Adrenal gland (tissue), 12 donors: ENCODE measurements around the gene ASAP2. TPM values are rescaled to one million over a fixed set of nuclear protein-coding genes. Genes with fewer than 3 reads are reported as not detected.

Experiments used
- DNase-seq, 7 donors: peaks; one replicate each; pipeline ENCODE4 v3.0.0-alpha.2; 2019 to 2020
- H3K27ac ChIP-seq, 5 donors: fragments of 200-600 bp; sonication (generic) in 4 of 5; 1 replicate in 3 of 5; 2 replicates in 2 of 5; pipeline versions ENCODE4 v1.5.1 to v1.8.0; 2016 to 2020; ENCODE audit warnings: mild to moderate bottlenecking in 1 of 5
- H3K27me3 ChIP-seq: fragments of 200-600 bp; 2 replicates; pipeline ENCODE4 v1.8.0; 2021
- H3K36me3 ChIP-seq, 2 donors: fragments of 200-600 bp; replicated peaks in 1 of 2; 1 replicate in 1 of 2; 2 replicates in 1 of 2; pipeline versions ENCODE4 v1.5.1 to v1.8.0; 2018 to 2022
- H3K4me1 ChIP-seq, 2 donors: fragments of 200-600 bp; replicated peaks in 1 of 2; 1 replicate in 1 of 2; 2 replicates in 1 of 2; pipeline versions ENCODE4 v1.5.1 to v1.8.0; 2018 to 2021
- H3K4me3 ChIP-seq, 4 donors: fragments of 200-600 bp; sonication (generic) in 3 of 4; one replicate each; pipeline ENCODE4 v1.5.1; 2016 to 2018
- H3K9me3 ChIP-seq, 3 donors: fragments of 200-600 bp; sonication (generic) in 1 of 3; replicated peaks in 1 of 3; 1 replicate in 2 of 3; 2 replicates in 1 of 3; pipeline versions ENCODE4 v1.5.1 to v1.8.0; 2016 to 2021
- POLR2A ChIP-seq, 2 donors: fragments of 450-650 bp; IDR thresholded peaks; one replicate each; pipeline ENCODE4 v1.6.1; 2017; ENCODE audit warnings: antibody characterized with exemption in 2 of 2, mild to moderate bottlenecking in 2 of 2, moderate library complexity in 1 of 2
- WGBS, 4 donors: extraction: QIAGEN DNeasy Blood & Tissue Kit in 2 of 4; methylation state at CpG; one replicate each; pipeline versions ENCODE4 v1.1.5 to v1.1.7; 2013 to 2017; 5-methylcytosine and 5-hydroxymethylcytosine counted together
- intact Hi-C, 2 donors: fragments of 100-400 bp; cut with DNase I; formaldehyde crosslinking; loops; one replicate each; pipeline versions ENCODE4 v1.14.1 to v1.15.0; 2022 to 2023
- polyA plus RNA-seq, 3 donors: library from polyadenylated mRNA; stranded (reverse); fragments of 200-250 nt in 2 of 3; fragments of 350-450 nt in 1 of 3; fragmentation: Illumina TruSeq in 1 of 3; extraction: RNeasy Lipid Tissue Mini Kit (QIAGEN cat#74804) in 1 of 3; gene quantifications; one replicate each; pipeline ENCODE4 v1.2.3, GENCODE V29; 2013 to 2014
- total RNA-seq, 9 donors: library from RNA; depleted of rRNA in 4 of 9; stranded (reverse); fragments of >200 nt in 4 of 9; fragments of 120-200 nt in 1 of 9; fragmentation: NEBNext Ultra II Directional in 1 of 9; extraction: Animal tissue kit (Norgen Biotek cat#: 25700) in 1 of 9; gene quantifications; one replicate each; pipeline versions ENCODE4 v1.1.0 to v1.2.4, GENCODE V29; 2013 to 2023
- TF ChIP-seq, protein P1 (sequence below), 6 experiments: fragments of 450-650 bp in 4 of 6; fragments of 200-600 bp in 2 of 6; sonication (generic) in 1 of 6; IDR thresholded peaks; 1 replicate in 5 of 6; 2 replicates in 1 of 6; pipeline versions ENCODE4 v1.5.1 to v1.8.0; 2016 to 2021; ENCODE audit warnings: antibody characterized with exemption in 6 of 6, mild to moderate bottlenecking in 2 of 6, moderate library complexity in 1 of 6
- donor health status: healthy with polysubstance abuse.
- donor health status: Bipolar disorder and iron deficiency.
- donor health status: DM: yes; HTN: yes; CAD: no.
- donor health status: DM: no; HTN: no; CAD: no.
- donor health status: DM: no; HTN: no; CAD: no.
- donor health status: DM: yes; HTN: yes; CAD: no.

The ASAP2 gene
- total and polyA plus RNA-seq, 12 donors = 5.4 to 12.9 (median 7.7) TPM

DNA sequence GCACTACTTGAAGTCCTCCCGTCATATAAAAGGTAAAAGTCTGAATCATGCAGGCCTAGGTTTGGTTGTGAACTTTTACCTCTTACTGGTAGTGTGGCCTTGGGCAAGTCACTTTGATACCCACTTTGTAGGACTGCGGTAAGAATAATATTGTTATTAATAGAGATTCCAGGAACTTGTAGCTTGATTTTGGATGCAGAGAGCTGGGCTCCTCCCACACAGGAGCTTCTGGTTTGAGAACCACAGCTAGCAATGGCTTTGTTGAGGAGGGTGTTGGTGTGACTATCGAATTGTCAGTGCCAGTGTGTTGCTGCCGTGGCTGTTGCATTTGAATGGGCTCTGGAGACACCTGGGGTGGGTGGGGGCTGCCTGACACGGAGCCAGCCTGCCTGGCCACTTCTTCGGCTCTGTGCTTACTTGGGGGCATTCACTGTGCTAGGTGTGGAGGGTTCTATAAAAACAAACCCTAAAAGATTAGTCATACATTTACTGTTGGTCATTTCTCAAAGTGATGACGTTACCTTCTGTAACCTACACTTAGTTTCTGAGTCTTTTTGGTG, 38.5 kb downstream of the ASAP2 start:
- 67 to 83% (median 75%) methylated on average over 7 of the region's 7 CpGs for WGBS, 4 donors
- Histone ChIP-seq H3K4me3 (no peak overlapping the region), H3K9me3 (no peaks in the 10 kb centered on the region), H3K4me1 (peaks cover 5 to 21% of the 10 kb centered on the region in 2 donors), H3K27me3 (no peaks in the 10 kb centered on the region), H3K27ac (no peak overlapping the region), H3K36me3 (no peaks in the 10 kb centered on the region)
- intact Hi-C loops = no loop called here
- TF ChIP-seq POLR2A (IDR thresholded peaks at IDR 0.05) = no peak
- TF ChIP-seq, protein P1, sequence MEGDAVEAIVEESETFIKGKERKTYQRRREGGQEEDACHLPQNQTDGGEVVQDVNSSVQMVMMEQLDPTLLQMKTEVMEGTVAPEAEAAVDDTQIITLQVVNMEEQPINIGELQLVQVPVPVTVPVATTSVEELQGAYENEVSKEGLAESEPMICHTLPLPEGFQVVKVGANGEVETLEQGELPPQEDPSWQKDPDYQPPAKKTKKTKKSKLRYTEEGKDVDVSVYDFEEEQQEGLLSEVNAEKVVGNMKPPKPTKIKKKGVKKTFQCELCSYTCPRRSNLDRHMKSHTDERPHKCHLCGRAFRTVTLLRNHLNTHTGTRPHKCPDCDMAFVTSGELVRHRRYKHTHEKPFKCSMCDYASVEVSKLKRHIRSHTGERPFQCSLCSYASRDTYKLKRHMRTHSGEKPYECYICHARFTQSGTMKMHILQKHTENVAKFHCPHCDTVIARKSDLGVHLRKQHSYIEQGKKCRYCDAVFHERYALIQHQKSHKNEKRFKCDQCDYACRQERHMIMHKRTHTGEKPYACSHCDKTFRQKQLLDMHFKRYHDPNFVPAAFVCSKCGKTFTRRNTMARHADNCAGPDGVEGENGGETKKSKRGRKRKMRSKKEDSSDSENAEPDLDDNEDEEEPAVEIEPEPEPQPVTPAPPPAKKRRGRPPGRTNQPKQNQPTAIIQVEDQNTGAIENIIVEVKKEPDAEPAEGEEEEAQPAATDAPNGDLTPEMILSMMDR (IDR thresholded peaks at IDR 0.05) = no peak
- DNase-seq = no peak

DNA sequence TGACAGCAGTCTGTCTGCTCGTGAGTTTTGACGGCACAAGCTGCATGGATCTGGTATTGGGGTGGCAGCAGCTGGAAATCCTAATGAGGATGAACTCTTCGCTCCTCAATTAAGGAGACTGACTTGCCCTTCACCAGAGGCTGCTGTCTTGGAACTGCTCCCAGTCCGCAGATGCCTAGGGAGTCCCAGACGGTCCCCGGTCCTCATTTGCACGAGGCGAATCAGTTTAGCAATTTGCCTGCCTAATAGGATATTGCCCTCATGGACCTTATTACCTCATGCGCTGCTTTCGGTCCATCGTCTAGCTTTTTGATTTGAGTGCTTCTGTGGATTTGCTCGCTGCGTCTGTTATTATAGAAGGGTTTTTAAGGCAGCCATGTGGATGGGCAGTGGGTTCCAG, 40.6 kb downstream of the ASAP2 start:
- no peak for DNase-seq
- Histone ChIP-seq H3K36me3 (no peaks in the 10 kb centered on the region), H3K9me3 (no peaks in the 10 kb centered on the region), H3K27me3 (no peaks in the 10 kb centered on the region), H3K27ac (peak overlapping the region in 2 of 5 donors; percentile 38 to 40), H3K4me3 (no peak overlapping the region), H3K4me1 (peaks cover 5 to 27% of the 10 kb centered on the region in 2 donors)
- intact Hi-C loops = no loop called here
- TF ChIP-seq, protein P1 (IDR thresholded peaks at IDR 0.05) = no peak
- TF ChIP-seq POLR2A (IDR thresholded peaks at IDR 0.05) = no peak
- 57 to 70% (median 66%) methylated on average over 13 of the region's 13 CpGs for WGBS, 4 donors

DNA sequence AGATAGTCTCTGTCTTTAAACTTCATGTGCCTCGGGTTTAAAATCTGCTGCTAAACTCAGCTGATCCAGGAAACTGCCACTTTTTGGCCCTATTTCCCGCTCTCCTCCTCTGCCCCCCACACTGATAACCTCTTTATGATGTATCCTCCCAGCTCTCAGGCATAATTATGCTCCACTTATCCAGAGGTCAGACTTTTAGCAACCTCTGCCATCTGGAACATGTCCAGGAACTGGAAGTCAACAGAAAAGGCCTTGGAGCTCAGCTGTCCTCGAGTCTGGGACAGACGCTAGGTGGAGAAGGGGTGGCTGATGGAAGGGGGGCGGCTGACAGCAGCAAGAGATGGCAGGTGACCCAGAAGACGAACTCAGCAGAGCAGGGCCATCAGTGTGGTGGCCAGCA, 41.2 kb downstream of the ASAP2 start:
- intact Hi-C loops = no loop called here
- peaks cover 5 to 29% of the 10 kb centered on the region in 2 donors for H3K4me1 ChIP-seq

DNA sequence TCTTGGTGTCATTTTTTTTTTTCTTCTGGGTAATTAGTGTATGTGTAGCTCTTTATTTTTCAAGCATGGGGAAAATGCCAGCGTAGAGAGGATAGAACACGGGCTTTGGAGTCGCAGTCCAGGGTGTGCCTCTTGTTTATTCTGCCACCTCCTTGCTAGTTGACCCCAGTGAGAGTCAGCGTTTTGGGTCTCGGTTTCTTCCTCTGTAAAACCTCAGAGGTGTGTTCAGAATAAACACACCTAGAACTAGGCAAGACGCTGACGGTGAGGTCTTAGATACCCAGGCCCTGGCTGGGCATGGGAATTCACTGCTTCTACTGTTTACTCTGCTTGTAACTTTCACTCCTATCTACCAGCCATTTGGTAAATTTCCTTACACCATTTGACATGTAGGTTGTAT, 41.8 kb downstream of the ASAP2 start:
- H3K27me3 ChIP-seq = no peaks in the 10 kb centered on the region
- WGBS, 4 donors = 91 to 96% (median 95%) methylated on average over 7 of the region's 7 CpGs
- DNase-seq = peak in 1 of 7 donors; percentile 9
- no peaks in the 10 kb centered on the region for H3K36me3 ChIP-seq
- H3K4me1 ChIP-seq = peaks cover 5 to 29% of the 10 kb centered on the region in 2 donors
- intact Hi-C loops = no loop called here
- peak overlapping the region in 1 of 5 donors; percentile 38 for H3K27ac ChIP-seq
- H3K9me3 ChIP-seq = no peaks in the 10 kb centered on the region
- no peak overlapping the region for H3K4me3 ChIP-seq
- TF ChIP-seq, protein P1 (IDR thresholded peaks at IDR 0.05) = no peak
- TF ChIP-seq POLR2A (IDR thresholded peaks at IDR 0.05) = no peak

More for the DNA sequence above, 41.2 kb downstream of the ASAP2 start:
- no peaks in the 10 kb centered on the region for H3K27me3 ChIP-seq
- 9 to 21% (median 17%) methylated on average over 5 to 6 of the region's 6 CpGs for WGBS, 4 donors
- H3K27ac ChIP-seq = peak overlapping the region in 2 of 5 donors; percentile 38 to 40
- H3K9me3 ChIP-seq = no peaks in the 10 kb centered on the region
- TF ChIP-seq, protein P1 (IDR thresholded peaks at IDR 0.05) = no peak
- TF ChIP-seq POLR2A (IDR thresholded peaks at IDR 0.05) = no peak
- no peaks in the 10 kb centered on the region for H3K36me3 ChIP-seq
- H3K4me3 ChIP-seq = no peak overlapping the region
- DNase-seq = peak; percentile 50 to 82 (median 73)
